PFSK-1 (cell line): ENCODE results near the gene HK1.

ENCODE experiments used
- POLR2AphosphoS5 ChIP-seq: IDR thresholded peaks from 2 replicates; pipeline ENCODE4 v1.6.1; 2012; ENCODE audit warnings: low read depth, mild to moderate bottlenecking, control low read depth, low read length, moderate library complexity
- REST ChIP-seq, 2 experiments: IDR thresholded peaks; 2 replicates each; pipeline versions ENCODE4 v1.6.1 to v1.8.0; 2011 to 2012; ENCODE audit warnings: low read depth in 2 of 2, low read length in 2 of 2, control low read depth in 1 of 2, inconsistent platforms in 1 of 2, mild to moderate bottlenecking in 1 of 2, moderate library complexity in 1 of 2; ENCODE audit not compliant: insufficient read depth in 1 of 2

- TF ChIP-seq POLR2AphosphoS5 (no peak), REST (IDR thresholded peaks at IDR 0.05; ENCODE audit: insufficient read depth in 1 of 2, low read depth in 2 of 2, low read length in 2 of 2) (no peak)
These were observed 120.2 kb downstream of the HK1 start for GRCh38 chr10:69398466-69398865.
